HEK293 (cell line): ENCODE results near the gene FKBP8.
A peak's percentile ranks its signal among the peaks of the same experiment; 100 is the strongest.

Experiments
- ATF2 ChIP-seq: fragments of 450-650 bp; formaldehyde crosslinking; IDR thresholded peaks from 2 replicates; pipeline ENCODE4 v1.5.1; 2016; ENCODE audit warnings: missing biosample characterization, missing genetic modification characterization, low read depth
- GFI1B ChIP-seq: fragments of 450-650 bp; formaldehyde crosslinking; IDR thresholded peaks from 2 replicates; pipeline ENCODE4 v1.5.1; 2016; ENCODE audit warnings: missing biosample characterization, missing genetic modification characterization
- HIC1 ChIP-seq: fragments of 450-650 bp; formaldehyde crosslinking; IDR thresholded peaks from 2 replicates; pipeline ENCODE4 v1.5.1; 2016; ENCODE audit warnings: missing biosample characterization, missing genetic modification characterization
- MEIS1 ChIP-seq: sonication (generic); formaldehyde crosslinking; IDR thresholded peaks from 2 replicates; pipeline ENCODE4 v1.8.1; 2022; ENCODE audit warnings: missing genetic modification reagents, mild to moderate bottlenecking, borderline replicate concordance
- PRDM1 ChIP-seq: fragments of 450-650 bp; formaldehyde crosslinking; IDR thresholded peaks from 2 replicates; pipeline ENCODE4; 2016; ENCODE audit warnings: missing biosample characterization, missing genetic modification characterization
- ZBTB11 ChIP-seq: fragments of 450-650 bp; formaldehyde crosslinking; conservative IDR thresholded peaks from 2 replicates; pipeline ENCODE4 v1.5.1; 2016; ENCODE audit warnings: low read depth, missing biosample characterization, missing genetic modification characterization
- ZBTB26 ChIP-seq: fragments of 450-650 bp; formaldehyde crosslinking; optimal IDR thresholded peaks from 2 replicates; pipeline ENCODE3; 2016; ENCODE audit warnings: missing biosample characterization, mild to moderate bottlenecking, missing genetic modification characterization
- ZBTB48 ChIP-seq: fragments of 450-650 bp; formaldehyde crosslinking; IDR thresholded peaks from 2 replicates; pipeline ENCODE4 v1.5.1; 2016; ENCODE audit warnings: missing biosample characterization, missing genetic modification characterization
- ZFHX2 ChIP-seq: fragments of 450-650 bp; formaldehyde crosslinking; conservative IDR thresholded peaks from 2 replicates; pipeline ENCODE4 v1.5.1; 2016; ENCODE audit warnings: missing biosample characterization, missing genetic modification characterization
- ZFP37 ChIP-seq: fragments of 450-650 bp; formaldehyde crosslinking; IDR thresholded peaks from 2 replicates; pipeline ENCODE4 v1.5.1; 2016; ENCODE audit warnings: missing biosample characterization, missing genetic modification characterization
- ZIC2 ChIP-seq: fragments of 450-650 bp; formaldehyde crosslinking; IDR thresholded peaks from 2 replicates; pipeline ENCODE4 v1.5.1; 2016; ENCODE audit warnings: missing biosample characterization, missing genetic modification characterization
- ZNF132 ChIP-seq: fragments of 450-650 bp; formaldehyde crosslinking; IDR thresholded peaks from 2 replicates; pipeline ENCODE4 v1.5.1; 2017; ENCODE audit warnings: missing biosample characterization, missing genetic modification characterization, borderline replicate concordance
- ZNF174 ChIP-seq: fragments of 450-650 bp; formaldehyde crosslinking; IDR thresholded peaks from 2 replicates; pipeline ENCODE4 v1.5.0; 2017; ENCODE audit warnings: missing biosample characterization, mild to moderate bottlenecking, missing genetic modification characterization
- ZNF302 ChIP-seq: fragments of 450-650 bp; formaldehyde crosslinking; IDR thresholded peaks from 2 replicates; pipeline ENCODE4 v1.5.1; 2016; ENCODE audit warnings: missing biosample characterization, missing genetic modification characterization, low read depth
- ZNF354C ChIP-seq: fragments of 450-650 bp; formaldehyde crosslinking; IDR thresholded peaks from 2 replicates; pipeline ENCODE4 v1.5.1; 2016; ENCODE audit warnings: missing biosample characterization, missing genetic modification characterization, low read depth, borderline replicate concordance
- ZNF423 ChIP-seq: fragments of 450-650 bp; formaldehyde crosslinking; IDR thresholded peaks from 2 replicates; pipeline ENCODE4 v1.5.1; 2016; ENCODE audit warnings: missing biosample characterization, missing genetic modification characterization
- ZNF501 ChIP-seq: fragments of 450-650 bp; formaldehyde crosslinking; IDR thresholded peaks from 2 replicates; pipeline ENCODE4 v1.5.1; 2016; ENCODE audit warnings: missing biosample characterization, missing genetic modification characterization
- ZNF510 ChIP-seq: fragments of 450-650 bp; formaldehyde crosslinking; IDR thresholded peaks from 2 replicates; pipeline ENCODE4 v1.5.1; 2018; ENCODE audit warnings: mild to moderate bottlenecking, missing genetic modification characterization, missing biosample characterization; ENCODE audit not compliant: insufficient replicate concordance
- ZNF514 ChIP-seq: fragments of 450-650 bp; formaldehyde crosslinking; IDR thresholded peaks from 2 replicates; pipeline ENCODE4 v1.5.1; 2016; ENCODE audit warnings: missing biosample characterization, missing genetic modification characterization
- ZNF530 ChIP-seq: fragments of 450-650 bp; formaldehyde crosslinking; IDR thresholded peaks from 2 replicates; pipeline ENCODE4 v1.5.1; 2016; ENCODE audit warnings: low read depth, missing biosample characterization, missing genetic modification characterization
- ZNF555 ChIP-seq: fragments of 450-650 bp; formaldehyde crosslinking; conservative IDR thresholded peaks from 2 replicates; pipeline ENCODE4 v1.5.1; 2017; ENCODE audit warnings: missing biosample characterization, mild to moderate bottlenecking, missing genetic modification characterization, inconsistent platforms
- ZNF629 ChIP-seq: fragments of 450-650 bp; formaldehyde crosslinking; IDR thresholded peaks from 2 replicates; pipeline ENCODE4 v1.5.1; 2017; ENCODE audit warnings: missing biosample characterization, missing genetic modification characterization
- ZNF639 ChIP-seq: fragments of 450-650 bp; formaldehyde crosslinking; IDR thresholded peaks from 2 replicates; pipeline ENCODE4 v1.5.1; 2016; ENCODE audit warnings: missing biosample characterization, missing genetic modification characterization
- ZNF654 ChIP-seq: fragments of 450-650 bp; formaldehyde crosslinking; IDR thresholded peaks from 2 replicates; pipeline ENCODE4 v1.5.1; 2016; ENCODE audit warnings: low read depth, missing biosample characterization, missing genetic modification characterization
- ZNF677 ChIP-seq: fragments of 450-650 bp; IDR thresholded peaks from 2 replicates; pipeline ENCODE4 v1.5.0; 2018; ENCODE audit warnings: missing biosample characterization, mild to moderate bottlenecking, missing genetic modification characterization, moderate library complexity
- ZNF704 ChIP-seq: fragments of 450-650 bp; formaldehyde crosslinking; IDR thresholded peaks from 2 replicates; pipeline ENCODE4 v1.5.1; 2016; ENCODE audit warnings: missing biosample characterization, missing genetic modification characterization
- ZNF785 ChIP-seq: fragments of 450-650 bp; formaldehyde crosslinking; IDR thresholded peaks from 2 replicates; pipeline ENCODE4 v1.5.1; 2016; ENCODE audit warnings: missing biosample characterization, missing genetic modification characterization
- ZSCAN16 ChIP-seq: fragments of 450-650 bp; formaldehyde crosslinking; IDR thresholded peaks from 2 replicates; pipeline ENCODE4 v1.5.1; 2016; ENCODE audit warnings: missing biosample characterization, missing genetic modification characterization

Gene FKBP8

GRCh38 chr19:18588611-18589379, 45.4 kb upstream of the FKBP8 start, which contains the start of gene REX1BD (continued):
- TF ChIP-seq ZNF629 (peak; percentile 71), ZNF510 (tag by site-specific recombination) (no peak), ZBTB26 (tag by site-specific recombination) (peak; percentile 99), ZNF354C (tag by site-specific recombination) (no peak), ZIC2 (tag by site-specific recombination) (peak; percentile 52), ZNF677 (tag by site-specific recombination) (peak; percentile 27; the same call in 1 of the 2 replicates), ZNF555 (tag by site-specific recombination) (no peak), GFI1B (tag by site-specific recombination) (no peak), HIC1 (tag by site-specific recombination) (peak; percentile 84), MEIS1 (CRISPR knock-in tag) (no peak), ZNF639 (peak; percentile 55; the same call in 1 of the 2 replicates), ZNF530 (tag by site-specific recombination) (no peak), ZBTB11 (tag by site-specific recombination) (peak; percentile 91), ZNF514 (tag by site-specific recombination) (no peak), ZNF704 (tag by site-specific recombination) (no peak), ZNF785 (tag by site-specific recombination) (no peak), ZNF501 (tag by site-specific recombination) (peak; percentile 88), ZNF132 (tag by site-specific recombination) (no peak), ZNF654 (tag by site-specific recombination) (no peak), ZNF423 (tag by site-specific recombination) (no peak), ZNF174 (tag by site-specific recombination) (no peak), ZFHX2 (tag by site-specific recombination) (peak; percentile 98), ZFP37 (tag by site-specific recombination) (peak; percentile 89), ATF2 (tag by site-specific recombination) (no peak), ZBTB48 (tag by site-specific recombination) (peak; percentile 99), PRDM1 (tag by site-specific recombination) (no peak), ZNF302 (tag by site-specific recombination) (no peak), ZSCAN16 (tag by site-specific recombination) (peak; percentile 33; the same call in 1 of the 2 replicates)
